Spinal cord (tissue), 10 donors: ENCODE data around the gene SDHD. TPM values are rescaled to one million over a fixed set of nuclear protein-coding genes. Genes with fewer than 3 reads are reported as not detected.

Experiments
- DNase-seq, 6 donors: peaks; one replicate each; pipeline versions ENCODE4 v3.0.0 to v3.0.0-alpha.2; 2013 to 2015; ENCODE audit warnings: low spot score in 6 of 6, low read depth in 4 of 6
- H3K27ac ChIP-seq: one replicate; pipeline ENCODE4 v1.5.1; 2013; ENCODE audit warnings: low read depth, low read length, control low read depth
- H3K27me3 ChIP-seq: one replicate; pipeline ENCODE4 v1.6.1; 2013; ENCODE audit warnings: low read length; ENCODE audit not compliant: control insufficient read depth, insufficient read depth
- H3K36me3 ChIP-seq: one replicate; pipeline ENCODE4 v1.6.1; 2013; ENCODE audit warnings: low read length; ENCODE audit not compliant: control insufficient read depth, insufficient read depth
- H3K4me1 ChIP-seq: one replicate; pipeline ENCODE4 v1.6.1; 2013; ENCODE audit warnings: low read length; ENCODE audit not compliant: control insufficient read depth, insufficient read depth
- H3K4me3 ChIP-seq: one replicate; pipeline ENCODE4 v1.5.1; 2013; ENCODE audit warnings: low read depth, low read length, control low read depth
- H3K9me3 ChIP-seq: one replicate; pipeline ENCODE4 v1.6.1; 2013; ENCODE audit warnings: low read length; ENCODE audit not compliant: control insufficient read depth, insufficient read depth
- WGBS: methylation state at CpG from one replicate; pipeline ENCODE4 v1.1.5; 2013; ENCODE audit warnings: missing lambda C conversion rate; ENCODE audit not compliant: insufficient coverage; 5-methylcytosine and 5-hydroxymethylcytosine counted together
- polyA plus RNA-seq, 2 donors: library from polyadenylated mRNA; unstranded; fragments of 120-200 nt; gene quantifications; one replicate each; pipeline ENCODE4 v1.2.1, GENCODE V29; 2013; ENCODE audit not compliant: insufficient read length in 2 of 2
- total RNA-seq, 2 donors: library from RNA; depleted of rRNA in 1 of 2; stranded (reverse); fragments of 120-200 nt in 1 of 2; fragments of >200 nt in 1 of 2; gene quantifications; one replicate each; pipeline versions ENCODE4 v1.2.3 to v1.2.4, GENCODE V29; 2013 to 2014
- donor health status: healthy.

SDHD gene
- total and polyA plus RNA-seq, 4 donors = 72.5 to 125 (median 84.8) TPM

DNA sequence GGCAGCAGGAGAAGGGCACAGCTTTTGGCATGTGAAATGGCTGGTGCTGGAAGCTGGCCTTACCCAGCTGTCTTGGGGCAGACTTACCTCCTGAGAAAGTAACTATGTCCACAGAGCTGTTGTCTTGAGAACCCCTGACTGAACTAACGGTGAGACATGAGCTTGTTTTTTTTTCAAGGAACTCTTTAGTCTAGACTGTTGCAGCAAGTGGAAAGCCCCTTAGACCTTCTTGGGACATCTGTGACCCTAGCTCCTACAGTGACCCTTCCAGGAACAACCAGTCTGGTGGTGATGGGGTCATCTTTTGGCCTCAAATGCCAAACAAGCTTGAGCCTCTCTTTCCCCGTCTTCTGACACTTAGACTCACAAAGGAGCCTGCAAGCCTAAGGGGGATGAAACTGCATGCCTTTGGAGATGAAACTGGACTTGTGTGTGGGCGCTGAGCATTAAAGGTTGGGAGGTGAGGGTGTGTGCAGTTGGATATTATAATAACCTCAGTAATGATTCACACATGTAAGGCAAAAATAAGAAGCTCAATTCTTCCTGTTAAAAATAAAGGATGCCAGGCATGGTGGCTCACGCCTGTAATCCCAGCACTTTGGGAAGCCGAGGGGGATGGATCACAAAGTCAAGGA is 35.4 kb downstream of the SDHD start:
- H3K4me3 ChIP-seq = no peak overlapping the region
- no peaks in the 10 kb centered on the region for H3K9me3 ChIP-seq
- H3K27ac ChIP-seq = no peak overlapping the region
- no peaks in the 10 kb centered on the region for H3K36me3 ChIP-seq
- H3K27me3 ChIP-seq = no peaks in the 10 kb centered on the region
- DNase-seq = no peak
- 100% methylated on average over 1 of the region's 5 CpGs for WGBS
- no peaks in the 10 kb centered on the region for H3K4me1 ChIP-seq

DNA sequence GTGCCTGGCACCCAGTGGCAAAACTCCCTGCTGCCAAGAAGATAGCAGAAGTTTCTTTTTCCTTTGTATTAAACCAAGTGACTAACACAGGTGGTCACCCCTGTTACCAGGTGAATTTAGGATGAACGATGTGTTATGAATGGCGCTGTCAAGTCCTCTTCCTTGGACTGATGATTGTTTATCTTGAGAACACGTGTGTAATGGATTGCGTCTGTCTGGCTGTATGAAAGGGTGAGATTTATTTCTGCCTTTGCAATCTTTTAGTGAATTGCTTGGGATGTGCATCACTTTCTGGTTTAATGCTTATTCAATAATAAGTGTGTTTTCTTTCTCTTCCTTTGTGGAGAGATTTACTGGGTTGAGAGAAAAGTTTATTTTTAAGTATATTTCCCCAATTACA is 36.5 kb downstream of the SDHD start:
- Histone ChIP-seq H3K27me3 (no peaks in the 10 kb centered on the region), H3K27ac (no peak overlapping the region), H3K36me3 (no peaks in the 10 kb centered on the region), H3K4me3 (no peak overlapping the region), H3K4me1 (no peaks in the 10 kb centered on the region), H3K9me3 (no peaks in the 10 kb centered on the region)
- peak in 1 of 6 donors; percentile 17 for DNase-seq
- 38% methylated on average over 2 of the region's 4 CpGs for WGBS

DNA sequence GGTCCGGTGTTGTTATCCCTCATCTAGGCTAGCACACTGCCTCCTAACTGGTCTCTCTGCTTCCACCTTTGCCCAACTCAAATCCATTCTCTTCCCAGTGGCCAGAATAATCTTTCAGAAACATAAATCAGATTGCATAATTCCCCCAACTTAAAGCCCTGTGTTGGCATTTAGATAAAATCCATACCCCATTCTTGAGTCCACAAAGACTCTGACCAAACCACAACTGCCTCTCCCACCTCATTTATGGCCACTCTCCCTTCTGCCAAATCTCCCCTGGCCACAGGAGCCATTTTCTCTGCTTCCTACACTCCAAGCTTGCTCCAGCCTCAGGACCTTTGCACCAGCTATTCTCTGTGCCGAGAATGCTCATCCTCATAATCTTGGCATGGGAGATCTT is 40.4 kb downstream of the SDHD start:
- DNase-seq = no peak
- H3K4me1 ChIP-seq = no peaks in the 10 kb centered on the region
- H3K36me3 ChIP-seq = no peaks in the 10 kb centered on the region
- no peak overlapping the region for H3K4me3 ChIP-seq
- H3K9me3 ChIP-seq = no peaks in the 10 kb centered on the region
- H3K27me3 ChIP-seq = no peaks in the 10 kb centered on the region
- WGBS = 100% methylated on average over 1 of the region's 2 CpGs
- no peak overlapping the region for H3K27ac ChIP-seq

DNA sequence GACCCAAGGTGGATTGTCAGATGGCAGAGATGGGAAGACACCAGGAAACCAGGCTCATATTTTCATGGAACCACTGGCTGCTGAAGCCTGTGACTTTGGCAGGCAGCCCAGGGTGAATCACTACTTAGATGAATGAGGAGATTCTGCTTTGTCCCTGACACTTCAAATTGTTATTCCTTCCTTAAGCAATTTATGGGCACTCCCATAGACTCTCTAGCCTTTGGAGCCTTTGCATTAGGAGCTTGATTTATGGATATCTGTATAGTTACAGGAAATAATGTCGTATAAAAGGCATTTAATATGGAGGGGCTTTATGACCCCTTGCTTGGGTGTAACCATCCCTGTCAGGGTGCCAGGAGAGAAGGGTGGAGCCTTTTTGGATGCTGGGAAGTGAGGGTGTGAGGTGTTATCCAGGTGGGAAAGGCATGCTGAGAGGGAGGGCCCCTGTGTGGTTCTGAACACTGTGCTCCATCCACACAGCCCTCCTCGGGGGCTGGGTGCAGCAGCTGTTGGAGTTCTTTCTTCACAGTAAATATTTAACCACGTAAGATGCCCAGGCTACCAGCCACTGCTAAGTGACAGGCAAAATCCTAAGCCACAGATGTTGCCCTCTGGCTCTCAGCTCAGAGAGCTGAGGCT is 41.9 kb downstream of the SDHD start:
- Histone ChIP-seq H3K27me3 (no peaks in the 10 kb centered on the region), H3K27ac (no peak overlapping the region), H3K4me3 (no peak overlapping the region), H3K9me3 (no peaks in the 10 kb centered on the region), H3K36me3 (no peaks in the 10 kb centered on the region), H3K4me1 (no peaks in the 10 kb centered on the region)
- DNase-seq = peak in 4 of 6 donors; percentile 6 to 69 (median 9)
- 40% methylated on average over 3 of the region's 3 CpGs for WGBS

DNA sequence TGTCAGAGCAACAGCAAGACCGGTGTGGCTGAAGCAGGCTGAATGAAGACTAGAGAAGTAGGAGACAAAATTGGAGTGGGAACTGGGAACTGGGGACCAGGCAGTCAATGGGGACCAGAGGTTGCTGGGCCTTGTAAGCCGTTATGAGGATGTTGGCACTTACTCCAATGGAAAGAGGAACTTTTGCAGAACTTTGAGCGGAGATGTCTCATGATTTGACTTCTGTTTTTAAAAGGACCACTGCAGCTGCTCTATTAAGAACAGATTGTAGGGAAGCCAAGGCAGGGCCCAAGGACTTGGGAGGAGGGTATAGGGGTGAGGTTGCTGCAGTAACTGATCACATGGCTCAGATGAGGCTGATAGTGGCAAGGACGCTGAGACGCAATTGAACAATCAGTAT is 43.0 kb downstream of the SDHD start:
- Histone ChIP-seq H3K4me1 (no peaks in the 10 kb centered on the region), H3K27ac (no peak overlapping the region), H3K4me3 (no peak overlapping the region), H3K27me3 (no peaks in the 10 kb centered on the region), H3K9me3 (no peaks in the 10 kb centered on the region), H3K36me3 (no peaks in the 10 kb centered on the region)
- WGBS = 94% methylated on average over 5 of the region's 5 CpGs
- DNase-seq = peak in 1 of 6 donors; percentile 4

GRCh38 chr11:112132737-112133136 is 46.1 kb downstream of the SDHD start:
- H3K27ac ChIP-seq = no peak overlapping the region
- 100% methylated on average over 1 of the region's 2 CpGs for WGBS
- no peaks in the 10 kb centered on the region for H3K36me3 ChIP-seq
- no peaks in the 10 kb centered on the region for H3K4me1 ChIP-seq
- no peaks in the 10 kb centered on the region for H3K9me3 ChIP-seq
- no peak for DNase-seq
- no peak overlapping the region for H3K4me3 ChIP-seq
- H3K27me3 ChIP-seq = no peaks in the 10 kb centered on the region

GRCh38 chr11:112134473-112134872 is 47.8 kb downstream of the SDHD start:
- Histone ChIP-seq H3K27ac (no peak overlapping the region), H3K9me3 (no peaks in the 10 kb centered on the region), H3K27me3 (no peaks in the 10 kb centered on the region), H3K36me3 (no peaks in the 10 kb centered on the region), H3K4me1 (no peaks in the 10 kb centered on the region), H3K4me3 (no peak overlapping the region)
- DNase-seq = peak in 1 of 6 donors; percentile 5
- WGBS = 74% methylated on average over 2 of the region's 4 CpGs

- 100% methylated on average over 1 of the region's 3 CpGs for WGBS
- Histone ChIP-seq H3K27me3 (no peaks in the 10 kb centered on the region), H3K36me3 (no peaks in the 10 kb centered on the region), H3K27ac (no peak overlapping the region), H3K4me3 (no peak overlapping the region), H3K9me3 (no peaks in the 10 kb centered on the region), H3K4me1 (no peaks in the 10 kb centered on the region)
- DNase-seq = no peak
These were observed 56.9 kb downstream of the SDHD start for GRCh38 chr11:112143597-112143996.
